GM12878 (cell line): Measurements from ENCODE around the gene CCDC78. TPM values are rescaled to one million over a fixed set of nuclear protein-coding genes. Genes with fewer than 3 reads are reported as not detected.

ENCODE experiments used
- ATAC-seq: fragments of 200-7000 bp; cut with Tn5 transposase; 3 replicates; pipeline ENCODE4 v1.9.1; 2020; ENCODE audit warnings: mild to moderate bottlenecking, moderate library complexity
- BruUV-seq: library from RNA; stranded (reverse); fragments of 400-500 nt; replicated peaks from 2 replicates; lab custom pipeline; 2021; lab: Mats Ljungman, UMichigan
- CTCF ChIA-PET: fragments of 300-600 bp; sonication (Branson Sonifier 250); formaldehyde crosslinking; extraction: SDS; loops from one replicate; lab custom pipeline; 2021; ENCODE audit warnings: inconsistent platforms; lab: Yijun Ruan, JAX
- POLR2A ChIA-PET: fragments of 350-600 bp; formaldehyde crosslinking; extraction: SDS; loops from one replicate; lab custom pipeline; 2021; ENCODE audit warnings: inconsistent platforms; lab: Charles Lee
- RAD21 ChIA-PET: fragments of 300-600 bp; sonication (Branson Sonifier 250); formaldehyde crosslinking; loops from one replicate; lab custom pipeline; 2023; ENCODE audit warnings: antibody characterized with exemption; ENCODE audit not compliant: unreplicated experiment; lab: Charles Lee
- SMC1A ChIA-PET: fragments of 300-600 bp; sonication (Branson Sonifier 250); formaldehyde crosslinking; loops from one replicate; lab custom pipeline; 2023; ENCODE audit not compliant: unreplicated experiment, uncharacterized antibody; lab: Charles Lee
- DNase-seq: peaks from one replicate; pipeline ENCODE4 v3.0.0-alpha.2; 2011; ENCODE audit warnings: low read depth, low spot score
- FAIRE-seq: peaks from 3 replicates; lab custom pipeline; 2011; peaks lifted over from hg19 to GRCh38; lab: Jason Lieb, UNC
- H2AFZ ChIP-seq: 2 replicates; pipeline ENCODE4 v1.6.0; 2011; ENCODE audit warnings: low read depth, low read length, control low read depth; ENCODE audit not compliant: control insufficient read depth
- H3K27ac ChIP-seq: 2 replicates; pipeline ENCODE4 v1.5.1; 2011; ENCODE audit warnings: control low read depth; ENCODE audit not compliant: control insufficient read depth, insufficient read depth
- H3K27me3 ChIP-seq, 2 experiments: replicated peaks in 1 of 2; 2 replicates each; pipeline versions ENCODE4 v1.6.0 to v1.6.1; 2011; ENCODE audit warnings: low read length in 1 of 2; ENCODE audit not compliant: control insufficient read depth in 2 of 2, insufficient read depth in 2 of 2
- H3K36me3 ChIP-seq, 2 experiments: 2 replicates each; pipeline ENCODE4 v1.5.1; 2011; ENCODE audit warnings: low read length in 1 of 2; ENCODE audit not compliant: control insufficient read depth in 2 of 2, insufficient read depth in 2 of 2
- H3K4me1 ChIP-seq: 2 replicates; pipeline ENCODE4 v1.6.1; 2011; ENCODE audit warnings: mild to moderate bottlenecking, low read length, moderate library complexity, mixed read lengths; ENCODE audit not compliant: control insufficient read depth, insufficient read depth
- H3K4me2 ChIP-seq: 2 replicates; pipeline ENCODE4 v1.6.0; 2011; ENCODE audit warnings: control low read depth; ENCODE audit not compliant: control insufficient read depth, insufficient read depth
- H3K4me3 ChIP-seq: fragments of 200-600 bp; sonication (generic); 2 replicates; pipeline ENCODE4 v1.5.1; 2016
- H3K79me2 ChIP-seq: 2 replicates; pipeline ENCODE4 v1.6.0; 2011; ENCODE audit warnings: low read length; ENCODE audit not compliant: control insufficient read depth, insufficient read depth
- H3K9ac ChIP-seq: 2 replicates; pipeline ENCODE4 v1.8.0; 2011; ENCODE audit warnings: low read length, control low read depth, mixed read lengths; ENCODE audit not compliant: control insufficient read depth, insufficient read depth
- H3K9me3 ChIP-seq: replicated peaks from 3 replicates; pipeline ENCODE4 v1.5.1; 2011; ENCODE audit warnings: mild to moderate bottlenecking, low read length; ENCODE audit not compliant: control insufficient read depth, insufficient read depth
- H4K20me1 ChIP-seq: 2 replicates; pipeline ENCODE4 v1.6.0; 2011; ENCODE audit not compliant: control insufficient read depth, insufficient read depth
- ATF3 ChIP-seq: IDR thresholded peaks from 2 replicates; pipeline ENCODE4 v1.6.1; 2011; ENCODE audit warnings: low read depth, mild to moderate bottlenecking, low read length, moderate library complexity, borderline replicate concordance; ENCODE audit errors: extremely low read depth
- BHLHE40 ChIP-seq, 2 experiments: fragments of 450-650 bp in 1 of 2; IDR thresholded peaks; 2 replicates each; pipeline ENCODE4 v1.6.1; 2011 to 2017; ENCODE audit warnings: low read depth in 2 of 2, borderline replicate concordance in 1 of 2, improper control_type of control experiment in 1 of 2, low read length in 1 of 2, mild to moderate bottlenecking in 1 of 2
- CBX3 ChIP-seq: fragments of 200-600 bp; sonication (generic); IDR thresholded peaks from 2 replicates; pipeline ENCODE4 v1.6.1; 2016; ENCODE audit warnings: low read depth, borderline replicate concordance
- E2F4 ChIP-seq: IDR thresholded peaks from 2 replicates; pipeline ENCODE4 v1.6.1; 2012; ENCODE audit warnings: low read depth, low read length, improper control_type of control experiment
- E4F1 ChIP-seq: fragments of 450-650 bp; IDR thresholded peaks from 2 replicates; pipeline ENCODE4 v1.6.1; 2018; ENCODE audit warnings: borderline replicate concordance, mild to moderate bottlenecking; ENCODE audit not compliant: partially characterized antibody
- EP300 ChIP-seq, 2 experiments: fragments of 150-350 bp in 1 of 2; IDR thresholded peaks; 2 replicates each; pipeline ENCODE4 v1.6.1; 2011 to 2012; ENCODE audit warnings: low read depth in 2 of 2, low read length in 2 of 2, borderline replicate concordance in 1 of 2, improper control_type of control experiment in 1 of 2, inconsistent platforms in 1 of 2; ENCODE audit not compliant: control insufficient read depth in 1 of 2
- ESRRA ChIP-seq: IDR thresholded peaks from 2 replicates; pipeline ENCODE4 v1.6.1; 2012; ENCODE audit warnings: mild to moderate bottlenecking, low read length, improper control_type of control experiment
- MTA3 ChIP-seq: IDR thresholded peaks from 2 replicates; pipeline ENCODE4 v1.6.1; 2012; ENCODE audit warnings: low read length, inconsistent platforms, borderline replicate concordance
- NFYA ChIP-seq: IDR thresholded peaks from 2 replicates; pipeline ENCODE4 v1.6.1; 2011; ENCODE audit warnings: low read depth, mild to moderate bottlenecking, low read length, improper control_type of control experiment, borderline replicate concordance
- NR2F1 ChIP-seq: fragments of 450-650 bp; conservative IDR thresholded peaks from 2 replicates; pipeline ENCODE4 v1.6.1; 2017; ENCODE audit warnings: mild to moderate bottlenecking
- SMAD5 ChIP-seq: IDR thresholded peaks from 2 replicates; pipeline ENCODE4 v1.6.1; 2016; ENCODE audit warnings: antibody characterized with exemption, low read depth
- TARDBP ChIP-seq: IDR thresholded peaks from 2 replicates; pipeline ENCODE4 v1.6.1; 2016; ENCODE audit warnings: borderline replicate concordance
- TBL1XR1 ChIP-seq: IDR thresholded peaks from 2 replicates; pipeline ENCODE4 v1.6.1; 2012; ENCODE audit warnings: low read depth, low read length, improper control_type of control experiment
- ZNF217 ChIP-seq: fragments of 450-650 bp; IDR thresholded peaks from 2 replicates; pipeline ENCODE4 v1.6.1; 2017; ENCODE audit warnings: antibody characterized with exemption, mild to moderate bottlenecking
- ZZZ3 ChIP-seq: IDR thresholded peaks from 2 replicates; pipeline ENCODE4 v1.6.1; 2011; ENCODE audit warnings: low read depth; ENCODE audit not compliant: control insufficient read depth, insufficient read length
- WGBS: methylation state at CpG from one replicate; pipeline ENCODE4 v1.1.6; 2016; ENCODE audit warnings: low lambda C conversion rate; ENCODE audit not compliant: insufficient replicate concordance, insufficient coverage; ENCODE audit errors: missing lambda C conversion rate; 5-methylcytosine and 5-hydroxymethylcytosine counted together
- in situ Hi-C: fragments of 300-500 bp; cut with MboI; formaldehyde crosslinking; loops from 9 replicates; pipeline ENCODE4 v1.14.3; 2018; ENCODE audit warnings: mixed read lengths
- intact Hi-C: fragments of 100-400 bp; cut with micrococcal nuclease; formaldehyde crosslinking; loops from one replicate; pipeline ENCODE4 v1.14.2; 2022; ENCODE audit not compliant: unreplicated experiment
- polyA plus RNA-seq, 11 experiments: library from polyadenylated mRNA; depleted of rRNA in 4 of 11; unstranded in 6 of 11; stranded (reverse) in 5 of 11; fragments of >200 nt; fragmentation: Nextera tagmentation in 4 of 11; fragmentation: Illumina TruSeq in 1 of 11; extraction: Ambion mirVana in 4 of 11; extraction: Trizol in 1 of 11; gene quantifications; 1 replicate in 1 of 11; 2 replicates in 10 of 11; pipeline versions ENCODE4 v1.2.1 to v1.2.3, GENCODE V29; 2011 to 2016; ENCODE audit warnings: inconsistent platforms in 2 of 11, missing spikeins in 2 of 11, low read depth in 1 of 11
- total RNA-seq, 4 experiments: library from RNA; depleted of rRNA in 3 of 4; stranded (reverse); fragments of >200 nt in 3 of 4; fragmentation: Illumina TruSeq in 1 of 4; extraction: Trizol in 1 of 4; gene quantifications; 2 replicates each; pipeline versions ENCODE4 v1.2.1 to v1.2.3, GENCODE V29; 2013 to 2021

The CCDC78 gene
- total and polyA plus RNA-seq, 10 of the 15 experiments (the other 5 are each of a cell fraction or from before 2014, with no cell fraction given): 0.10 to 26.2 (median 5.4) TPM

- intact Hi-C loops: no loop called here
- no peak overlapping the region for H3K27ac ChIP-seq
- H4K20me1 ChIP-seq: no peaks in the 10 kb centered on the region
- in situ Hi-C loops: no loop called here
- FAIRE-seq (no peak), DNase-seq (no peak), ATAC-seq (no peak)
- no peaks in the 10 kb centered on the region for H3K79me2 ChIP-seq
- SMC1A ChIA-PET: no interaction called here
- H3K4me3 ChIP-seq: no peak overlapping the region
- CTCF ChIA-PET: no interaction called here
- no peak overlapping the region for H2AFZ ChIP-seq
- no peak overlapping the region for H3K9ac ChIP-seq
- 42% methylated on average over 25 of the region's 29 CpGs for WGBS
- RAD21 ChIA-PET: no interaction called here
- H3K27me3 ChIP-seq: no peaks in the 10 kb centered on the region
- BruUV-seq: no TSS peak
- no peaks in the 10 kb centered on the region for H3K4me1 ChIP-seq
- no peak overlapping the region for H3K4me2 ChIP-seq
- H3K9me3 ChIP-seq: no peaks in the 10 kb centered on the region
- no peaks in the 10 kb centered on the region for H3K36me3 ChIP-seq
- POLR2A ChIA-PET: interaction anchor here (0.5 kb wide), 1 partner anchor 268 kb away, joined by 3 read pairs; no protein-coding TSS in a partner anchor
- no peak for TF ChIP-seq ZZZ3
- no peak for TF ChIP-seq E2F4
- no peak for TF ChIP-seq NR2F1
- no peak for TF ChIP-seq TBL1XR1
- TF ChIP-seq ATF3: no peak
- no peak for TF ChIP-seq CBX3
- no peak for TF ChIP-seq TARDBP
- TF ChIP-seq SMAD5: no peak
- no peak for TF ChIP-seq E4F1
- no peak for TF ChIP-seq EP300 (IDR thresholded peaks at IDR 0.05; ENCODE audit: borderline replicate concordance in 1 of 2, control insufficient read depth in 1 of 2, low read depth in 2 of 2, low read length in 2 of 2)
- TF ChIP-seq BHLHE40 (IDR thresholded peaks at IDR 0.05; ENCODE audit: borderline replicate concordance in 1 of 2, low read depth in 2 of 2, low read length in 1 of 2): no peak
- TF ChIP-seq ZNF217: no peak
- TF ChIP-seq ESRRA: no peak
- TF ChIP-seq MTA3: no peak
- no peak for TF ChIP-seq NFYA
Observed at GRCh38 chr16:766008-766819, 40.0 kb upstream of the CCDC78 start.
